ENCODE data around the gene HVCN1. TPM values are rescaled to one million over a fixed set of nuclear protein-coding genes. Genes with fewer than 3 reads are reported as not detected.

HVCN1 gene
- total and polyA plus RNA-seq, 8 donors, result 10.7 to 19.3 (median 17.0) TPM

DNA sequence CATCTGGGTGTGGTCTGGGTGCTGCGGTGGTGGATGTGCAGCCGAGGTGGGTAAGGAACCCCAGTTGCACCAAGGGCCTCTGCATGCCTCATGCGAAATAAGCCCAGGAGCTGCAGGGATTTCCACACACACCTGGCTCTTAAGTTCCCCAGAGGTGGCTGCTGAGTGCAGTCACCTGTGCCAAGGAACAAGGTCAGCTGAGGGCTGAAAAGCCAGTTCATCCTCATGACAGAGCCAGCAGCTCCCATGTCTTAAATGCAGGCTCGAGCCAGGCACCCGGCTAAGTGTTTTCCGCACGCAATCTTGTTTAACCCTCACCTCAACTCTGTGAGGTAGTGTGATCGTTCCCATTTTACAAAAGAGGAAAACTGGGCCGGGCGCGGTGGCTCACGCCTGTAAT lies 9.7 kb downstream of the HVCN1 start:
- TF ChIP-seq, protein P1, sequence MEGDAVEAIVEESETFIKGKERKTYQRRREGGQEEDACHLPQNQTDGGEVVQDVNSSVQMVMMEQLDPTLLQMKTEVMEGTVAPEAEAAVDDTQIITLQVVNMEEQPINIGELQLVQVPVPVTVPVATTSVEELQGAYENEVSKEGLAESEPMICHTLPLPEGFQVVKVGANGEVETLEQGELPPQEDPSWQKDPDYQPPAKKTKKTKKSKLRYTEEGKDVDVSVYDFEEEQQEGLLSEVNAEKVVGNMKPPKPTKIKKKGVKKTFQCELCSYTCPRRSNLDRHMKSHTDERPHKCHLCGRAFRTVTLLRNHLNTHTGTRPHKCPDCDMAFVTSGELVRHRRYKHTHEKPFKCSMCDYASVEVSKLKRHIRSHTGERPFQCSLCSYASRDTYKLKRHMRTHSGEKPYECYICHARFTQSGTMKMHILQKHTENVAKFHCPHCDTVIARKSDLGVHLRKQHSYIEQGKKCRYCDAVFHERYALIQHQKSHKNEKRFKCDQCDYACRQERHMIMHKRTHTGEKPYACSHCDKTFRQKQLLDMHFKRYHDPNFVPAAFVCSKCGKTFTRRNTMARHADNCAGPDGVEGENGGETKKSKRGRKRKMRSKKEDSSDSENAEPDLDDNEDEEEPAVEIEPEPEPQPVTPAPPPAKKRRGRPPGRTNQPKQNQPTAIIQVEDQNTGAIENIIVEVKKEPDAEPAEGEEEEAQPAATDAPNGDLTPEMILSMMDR (IDR thresholded peaks at IDR 0.05), result no peak
- H3K27ac ChIP-seq, result no peak overlapping the region
- H3K36me3 ChIP-seq, result peaks cover 0 to 5% of the 10 kb centered on the region in 2 donors
- ATAC-seq, result no peak
- peaks cover 0 to 10% of the 10 kb centered on the region in 2 donors for H3K4me1 ChIP-seq
- H3K9me3 ChIP-seq, result no peaks in the 10 kb centered on the region
- H3K27me3 ChIP-seq, result no peaks in the 10 kb centered on the region
- DNase-seq, result no peak
- H3K4me3 ChIP-seq, result no peak overlapping the region
- intact Hi-C loops (cut with DNase I), result no loop called here

DNA sequence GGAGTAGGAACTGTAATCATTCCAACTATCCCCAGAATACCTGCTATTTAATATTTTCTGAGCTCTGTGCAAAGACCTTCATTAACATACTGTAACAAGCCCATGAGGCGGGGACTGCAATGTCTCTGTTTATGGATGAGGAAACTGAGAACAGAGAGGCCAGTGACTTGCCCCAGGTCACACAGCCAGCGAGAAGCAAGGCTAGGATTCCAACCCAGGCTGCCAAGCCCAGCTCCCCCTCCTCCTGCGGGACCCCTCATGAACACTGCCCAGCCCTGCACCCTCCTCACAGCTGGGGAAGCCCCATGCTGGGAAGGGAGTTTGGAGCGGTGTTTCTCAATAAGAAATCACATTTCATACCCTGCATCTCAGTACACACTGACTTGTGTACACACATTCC lies 10.9 kb downstream of the HVCN1 start:
- H3K36me3 ChIP-seq, result peaks cover 0 to 3% of the 10 kb centered on the region in 2 donors
- DNase-seq (no peak), ATAC-seq (no peak)
- H3K4me1 ChIP-seq, result peaks cover 0 to 10% of the 10 kb centered on the region in 2 donors
- TF ChIP-seq, protein P1 (IDR thresholded peaks at IDR 0.05), result no peak
- peak overlapping the region in 1 of 2 donors; percentile 7 for H3K27ac ChIP-seq
- intact Hi-C loops (cut with DNase I), result no loop called here
- H3K4me3 ChIP-seq, result no peak overlapping the region
- H3K9me3 ChIP-seq, result no peaks in the 10 kb centered on the region
- no peaks in the 10 kb centered on the region for H3K27me3 ChIP-seq

DNA sequence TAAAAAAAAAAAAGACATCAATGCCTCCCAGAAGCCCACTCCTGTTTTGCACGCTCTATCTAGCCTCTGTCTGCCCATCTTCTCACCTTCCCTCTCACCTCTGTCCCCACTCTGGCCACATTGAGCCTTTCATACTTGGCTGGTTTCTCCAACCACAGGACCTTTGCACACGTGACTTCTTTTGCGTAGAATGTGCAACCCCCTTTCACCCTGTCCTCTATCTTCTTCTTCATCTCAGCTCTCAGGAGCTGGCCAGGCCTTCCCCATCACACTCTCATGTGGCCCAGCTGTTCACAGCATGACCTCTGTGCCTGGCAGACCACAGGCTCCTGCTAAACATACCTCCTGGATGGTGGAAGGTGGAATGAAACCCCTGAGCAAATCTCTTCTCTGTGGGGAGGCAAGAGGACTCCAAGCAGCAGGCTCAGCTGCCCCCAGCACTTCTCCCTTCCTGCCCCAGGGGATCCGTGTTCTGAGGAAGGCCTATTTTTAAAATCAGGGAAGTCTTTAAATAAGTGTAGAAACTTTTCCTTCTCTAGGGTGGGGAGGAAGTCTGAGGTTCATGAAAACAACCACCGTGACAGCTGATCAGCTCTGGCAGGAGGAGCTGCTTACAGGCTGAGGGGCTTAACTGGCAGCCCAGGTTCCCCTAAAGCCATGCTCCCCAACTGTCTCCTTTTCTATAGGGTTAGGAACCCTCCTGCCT lies 11.6 kb downstream of the HVCN1 start:
- Histone ChIP-seq H3K4me3 (no peak overlapping the region), H3K36me3 (no peaks in the 10 kb centered on the region), H3K27ac (peak overlapping the region in 1 of 2 donors; percentile 7), H3K27me3 (no peaks in the 10 kb centered on the region), H3K4me1 (peaks cover 0 to 10% of the 10 kb centered on the region in 2 donors), H3K9me3 (no peaks in the 10 kb centered on the region)
- DNase-seq (no peak), ATAC-seq (peak; percentile 67)
- TF ChIP-seq, protein P1 (IDR thresholded peaks at IDR 0.05), result no peak
- intact Hi-C loops (cut with DNase I), result no loop called here

DNA sequence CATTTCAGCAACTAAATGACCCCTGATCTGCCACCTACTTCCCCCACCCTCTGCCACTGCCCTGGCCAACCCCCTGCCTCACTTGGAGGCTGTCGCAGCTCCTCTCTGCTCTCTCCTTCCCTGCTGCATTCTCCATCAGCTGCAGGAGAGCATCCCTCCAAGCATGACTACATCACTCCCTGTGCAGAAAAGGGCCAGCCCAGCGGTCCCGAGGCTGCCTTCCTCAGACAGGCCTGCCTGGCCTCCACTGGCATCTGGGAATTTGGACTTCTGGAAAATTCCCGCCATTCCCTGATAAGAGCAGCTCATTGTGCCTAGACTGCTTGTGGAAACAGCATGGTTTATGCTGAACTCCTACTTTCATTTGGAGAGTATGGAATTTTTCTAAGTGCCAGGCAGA lies 12.7 kb downstream of the HVCN1 start:
- intact Hi-C loops (cut with DNase I), result no loop called here
- ATAC-seq (no peak), DNase-seq (no peak)
- H3K4me3 ChIP-seq, result no peak overlapping the region
- TF ChIP-seq, protein P1 (IDR thresholded peaks at IDR 0.05), result no peak
- H3K36me3 ChIP-seq, result peaks cover 0 to 5% of the 10 kb centered on the region in 2 donors
- no peaks in the 10 kb centered on the region for H3K9me3 ChIP-seq
- no peaks in the 10 kb centered on the region for H3K27me3 ChIP-seq
- peaks cover 0 to 10% of the 10 kb centered on the region in 2 donors for H3K4me1 ChIP-seq
- H3K27ac ChIP-seq, result no peak overlapping the region

DNA sequence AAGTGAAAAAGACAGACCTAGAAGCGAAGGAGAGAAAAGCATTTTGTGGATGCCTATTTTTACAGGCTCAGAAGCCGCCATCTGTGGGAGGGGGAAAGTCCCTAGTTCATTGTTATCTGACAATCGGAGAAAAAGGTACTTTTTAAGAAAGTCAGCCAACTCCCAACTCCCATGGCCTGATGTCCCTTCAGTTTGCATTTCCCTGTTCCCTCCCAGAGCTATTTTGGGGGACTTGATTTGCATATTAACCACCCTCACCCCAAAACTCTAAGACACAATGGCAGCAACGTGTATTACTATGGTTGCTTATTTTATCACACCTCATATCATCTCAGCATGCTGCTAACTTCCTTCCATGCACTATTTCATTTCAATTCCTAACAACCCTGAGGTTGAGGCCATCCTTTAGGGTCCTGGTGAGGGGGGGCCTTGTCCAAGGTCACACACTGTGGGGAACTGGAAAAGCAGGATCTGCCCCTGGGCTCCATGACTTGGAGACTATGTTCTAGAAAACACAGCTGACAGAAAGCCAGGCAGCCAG lies 18.7 kb downstream of the HVCN1 start:
- ATAC-seq (no peak), DNase-seq (no peak)
- intact Hi-C loops (cut with DNase I), result no loop called here
- Histone ChIP-seq H3K4me1 (no peaks in the 10 kb centered on the region), H3K36me3 (peaks cover 0 to 5% of the 10 kb centered on the region in 2 donors), H3K27ac (no peak overlapping the region), H3K4me3 (no peak overlapping the region), H3K27me3 (no peaks in the 10 kb centered on the region), H3K9me3 (peaks cover 0 to 19% of the 10 kb centered on the region in 2 donors)
- TF ChIP-seq, protein P1 (IDR thresholded peaks at IDR 0.05), result no peak

Measured in left lung (tissue), 10 donors.